H9 (cell line): ENCODE results near the gene LPAR1. TPM values are rescaled to one million over a fixed set of nuclear protein-coding genes. Genes with fewer than 3 reads are reported as not detected.

ENCODE experiments used
- DNase-seq: peaks from one replicate; pipeline ENCODE4 v3.0.0-alpha.2; 2017
- H2AFZ ChIP-seq: one replicate; pipeline ENCODE4 v1.6.1; 2013; ENCODE audit warnings: mild to moderate bottlenecking, low read length, control low read depth, moderate library complexity
- H2AK5ac ChIP-seq: 2 replicates; pipeline ENCODE4 v1.6.1; 2013; ENCODE audit warnings: low read length, control low read depth, mixed read lengths; ENCODE audit not compliant: insufficient read length
- H2BK120ac ChIP-seq: one replicate; pipeline ENCODE4 v1.6.1; 2013; ENCODE audit warnings: low read depth, mild to moderate bottlenecking, low read length, control low read depth, inconsistent platforms; ENCODE audit not compliant: poor library complexity, severe bottlenecking
- H2BK12ac ChIP-seq: 2 replicates; pipeline ENCODE4 v1.6.1; 2013; ENCODE audit warnings: low read length, control low read depth, mixed read lengths, low read depth; ENCODE audit not compliant: insufficient read length
- H2BK15ac ChIP-seq: 2 replicates; pipeline ENCODE4 v1.6.1; 2013; ENCODE audit warnings: low read depth, low read length, control low read depth
- H2BK20ac ChIP-seq: one replicate; pipeline ENCODE4 v1.6.1; 2013; ENCODE audit warnings: low read depth, mild to moderate bottlenecking, low read length, control low read depth, inconsistent platforms; ENCODE audit not compliant: poor library complexity, severe bottlenecking
- H2BK5ac ChIP-seq: 2 replicates; pipeline ENCODE4 v1.6.1; 2013; ENCODE audit warnings: low read length, control low read depth, mixed read lengths; ENCODE audit not compliant: insufficient read length
- H3K14ac ChIP-seq: 2 replicates; pipeline ENCODE4 v1.6.1; 2013; ENCODE audit warnings: low read length, control low read depth; ENCODE audit not compliant: insufficient read depth
- H3K18ac ChIP-seq: 2 replicates; pipeline ENCODE4 v1.6.1; 2013; ENCODE audit warnings: low read depth, mild to moderate bottlenecking, mixed read lengths, low read length, control low read depth; ENCODE audit not compliant: insufficient read length
- H3K23ac ChIP-seq: 2 replicates; pipeline ENCODE4 v1.6.1; 2013; ENCODE audit warnings: low read length, control low read depth, mixed read lengths, low read depth; ENCODE audit not compliant: insufficient read length
- H3K23me2 ChIP-seq: 2 replicates; pipeline ENCODE4 v1.6.1; 2013; ENCODE audit warnings: low read depth, mild to moderate bottlenecking, mixed read lengths, low read length, control low read depth; ENCODE audit not compliant: insufficient read length, poor library complexity, severe bottlenecking
- H3K27ac ChIP-seq: 2 replicates; pipeline ENCODE4 v1.5.1; 2013; ENCODE audit warnings: low read length, control low read depth, mixed read lengths, low read depth; ENCODE audit not compliant: insufficient read length
- H3K27me3 ChIP-seq: 2 replicates; pipeline ENCODE4 v1.6.1; 2013; ENCODE audit warnings: low read length, control low read depth, inconsistent platforms; ENCODE audit not compliant: insufficient read depth
- H3K4ac ChIP-seq: 2 replicates; pipeline ENCODE4 v1.6.1; 2013; ENCODE audit warnings: low read depth, mild to moderate bottlenecking, control low read depth, inconsistent platforms, low read length, moderate library complexity
- H3K4me1 ChIP-seq: 2 replicates; pipeline ENCODE4 v1.6.1; 2013; ENCODE audit warnings: low read length, control low read depth, inconsistent platforms; ENCODE audit not compliant: insufficient read depth
- H3K4me2 ChIP-seq: 2 replicates; pipeline ENCODE4 v1.6.1; 2013; ENCODE audit warnings: low read length, control low read depth, mixed read lengths; ENCODE audit not compliant: insufficient read length, insufficient read depth
- H3K56ac ChIP-seq: 2 replicates; pipeline ENCODE4 v1.6.1; 2013; ENCODE audit warnings: low read depth, mild to moderate bottlenecking, mixed read lengths, low read length, control low read depth; ENCODE audit not compliant: insufficient read length
- H3K79me1 ChIP-seq: 2 replicates; pipeline ENCODE4 v1.6.1; 2013; ENCODE audit warnings: low read depth, mild to moderate bottlenecking, moderate library complexity, low read length, control low read depth, inconsistent platforms; ENCODE audit not compliant: insufficient read depth, poor library complexity, severe bottlenecking
- H3K79me2 ChIP-seq: 2 replicates; pipeline ENCODE4 v1.6.1; 2013; ENCODE audit warnings: low read length, control low read depth, inconsistent platforms; ENCODE audit not compliant: insufficient read depth
- H3K9ac ChIP-seq: 2 replicates; pipeline ENCODE4 v1.6.1; 2013; ENCODE audit warnings: low read length, control low read depth, mixed read lengths; ENCODE audit not compliant: insufficient read length; ENCODE audit errors: extremely low read depth
- H3K9me3 ChIP-seq: one replicate; pipeline ENCODE4 v1.6.1; 2013; ENCODE audit warnings: low read depth, low read length, inconsistent platforms; ENCODE audit not compliant: control insufficient read depth
- H3T11ph ChIP-seq: one replicate; pipeline ENCODE4 v1.6.1; 2013; ENCODE audit warnings: mild to moderate bottlenecking, low read length, control low read depth, inconsistent platforms
- H4K20me1 ChIP-seq: one replicate; pipeline ENCODE4 v1.6.1; 2013; ENCODE audit not compliant: control insufficient read depth, insufficient read length, insufficient read depth
- H4K5ac ChIP-seq: 2 replicates; pipeline ENCODE4 v1.6.1; 2013; ENCODE audit warnings: low read depth, mild to moderate bottlenecking, mixed read lengths, low read length, control low read depth; ENCODE audit not compliant: insufficient read length
- H4K8ac ChIP-seq: replicated peaks from 2 replicates; pipeline ENCODE4 v1.6.1; 2013; ENCODE audit warnings: low read length, control low read depth, mixed read lengths, low read depth; ENCODE audit not compliant: insufficient read length
- H4K91ac ChIP-seq: 2 replicates; pipeline ENCODE4 v1.6.1; 2013; ENCODE audit warnings: low read depth, mild to moderate bottlenecking, moderate library complexity, mixed read lengths, low read length, control low read depth; ENCODE audit not compliant: insufficient read length
- H3K27ac Mint-ChIP-seq, 3 experiments: 2 replicates in 2 of 3; 3 replicates in 1 of 3; pipeline ENCODE4 v1.8.0; 2020 to 2021; ENCODE audit warnings: mixed read lengths in 3 of 3, mild to moderate bottlenecking in 1 of 3, moderate library complexity in 1 of 3
- H3K27me3 Mint-ChIP-seq: 2 replicates; pipeline ENCODE4 v1.8.0; 2021; ENCODE audit warnings: low read depth, mild to moderate bottlenecking, moderate library complexity, mixed read lengths
- H3K36me3 Mint-ChIP-seq, 3 experiments: 2 replicates in 2 of 3; 3 replicates in 1 of 3; pipeline ENCODE4 v1.8.0; 2020 to 2021; ENCODE audit warnings: low read depth in 3 of 3, mixed read lengths in 3 of 3; ENCODE audit not compliant: insufficient read depth in 1 of 3
- H3K4me1 Mint-ChIP-seq, 2 experiments: 2 replicates each; pipeline ENCODE4 v1.8.0; 2020; ENCODE audit warnings: mixed read lengths in 2 of 2
- H3K4me3 Mint-ChIP-seq, 2 experiments: 2 replicates in 1 of 2; 3 replicates in 1 of 2; pipeline ENCODE4 v1.8.0; 2020 to 2021; ENCODE audit warnings: mild to moderate bottlenecking in 2 of 2, mixed read lengths in 2 of 2, moderate library complexity in 1 of 2
- H3K9me3 Mint-ChIP-seq, 2 experiments: 2 replicates in 1 of 2; 3 replicates in 1 of 2; pipeline ENCODE4 v1.8.0; 2020; ENCODE audit warnings: mild to moderate bottlenecking in 2 of 2, mixed read lengths in 2 of 2, moderate library complexity in 1 of 2
- CTCF ChIP-seq: fragments of 200-600 bp; sonication (generic); conservative IDR thresholded peaks from 3 replicates; pipeline ENCODE4 v1.8.0; 2021; ENCODE audit warnings: antibody characterized with exemption, mild to moderate bottlenecking
- WGBS: extraction: QIAGEN DNeasy Blood & Tissue Kit; methylation state at CpG from one replicate; pipeline ENCODE4 v1.1.7; 2013; ENCODE audit warnings: missing lambda C conversion rate, low lambda C conversion rate, mixed read lengths; ENCODE audit not compliant: insufficient read length; ENCODE audit errors: extremely low coverage; 5-methylcytosine and 5-hydroxymethylcytosine counted together
- total RNA-seq: library from RNA; stranded (reverse); gene quantifications from 2 replicates; pipeline ENCODE4 v1.2.1, GENCODE V29; 2021

LPAR1 gene
- total RNA-seq, 1 experiment from 2014 or later, result 1.3 TPM

GRCh38 chr9:110898866-110899265 lies 139.4 kb downstream of the LPAR1 start:
- Histone ChIP-seq H3K23ac (no peak overlapping the region), H3K79me2 (no peaks in the 10 kb centered on the region), H3T11ph (no peak overlapping the region), H3K9me3 (no peaks in the 10 kb centered on the region), H3K4me1 (no peaks in the 10 kb centered on the region), H2BK120ac (no peak overlapping the region), H3K4me2 (no peak overlapping the region), H3K23me2 (no peaks in the 10 kb centered on the region), H2BK12ac (no peak overlapping the region), H2AK5ac (no peak overlapping the region), H2BK15ac (no peak overlapping the region), H3K18ac (no peak overlapping the region), H4K8ac (no peak overlapping the region), H4K5ac (no peak overlapping the region), H2BK5ac (no peak overlapping the region), H3K4ac (no peak overlapping the region), H4K20me1 (no peaks in the 10 kb centered on the region), H3K56ac (no peak overlapping the region), H3K27me3 (no peaks in the 10 kb centered on the region), H2AFZ (no peak overlapping the region), H3K14ac (no peak overlapping the region), H3K79me1 (no peaks in the 10 kb centered on the region), H2BK20ac (no peak overlapping the region), H4K91ac (no peak overlapping the region), H3K27ac (no peak overlapping the region), H3K9ac (no peak overlapping the region)
- TF ChIP-seq CTCF, result no peak
- H3K4me1 Mint-ChIP-seq, result no peaks in the 10 kb centered on the region
- H3K9me3 Mint-ChIP-seq, result peaks cover 9 to 25% of the 10 kb centered on the region in 2 experiments
- no peaks in the 10 kb centered on the region for H3K27me3 Mint-ChIP-seq
- H3K27ac Mint-ChIP-seq, result no peak overlapping the region
- no CpG with 5 or more reads among the region's 2 CpGs for WGBS
- no peak for DNase-seq
- no peak overlapping the region for H3K4me3 Mint-ChIP-seq
- H3K36me3 Mint-ChIP-seq, result peaks cover 6 to 25% (median 17%) of the 10 kb centered on the region in 3 experiments
